ENCODE data around the gene CDKAL1.
"Not testable (repeated sequence)": the region's sequence is repeated elsewhere in the genome, so short reads cannot be mapped to it uniquely, and the experiment has no call there.

Gene CDKAL1

DNA sequence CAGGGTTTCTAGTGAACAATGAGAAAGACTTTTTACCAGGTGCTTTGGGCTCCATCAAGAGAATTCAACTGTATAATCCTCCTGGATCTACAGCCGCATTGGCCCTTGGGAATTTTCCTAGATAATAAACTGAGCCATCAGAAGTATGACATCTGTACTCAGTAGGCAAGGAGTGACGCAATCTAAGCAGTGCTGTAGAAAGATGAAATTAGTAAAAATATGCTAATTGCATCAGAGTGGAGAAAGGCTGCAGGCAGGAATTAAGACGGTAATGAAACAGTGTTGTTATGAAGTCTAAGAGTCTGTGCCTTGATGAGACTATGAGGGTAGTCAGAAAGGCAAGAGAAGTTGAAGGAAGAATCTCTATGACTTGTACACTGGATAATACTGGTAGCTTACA lies 551.4 kb downstream of the CDKAL1 start:
- no peak for TF ChIP-seq SPI1 (IDR thresholded peaks at IDR 0.05; ENCODE audit: borderline replicate concordance, low read depth)
- TF ChIP-seq REST (IDR thresholded peaks at IDR 0.05; ENCODE audit: insufficient replicate concordance, low read depth): no peak
- TF ChIP-seq GABPA (IDR thresholded peaks at IDR 0.05; ENCODE audit: low read depth): no peak
- no peak for TF ChIP-seq CTCF (IDR thresholded peaks at IDR 0.05; ENCODE audit: insufficient read depth, low read length)
- TF ChIP-seq POLR2AphosphoS5 (IDR thresholded peaks at IDR 0.05; ENCODE audit: low read depth): no peak
- no peaks in the 10 kb centered on the region for H3K27me3 ChIP-seq (ENCODE audit: insufficient read depth, poor library complexity, severe bottlenecking)
- H3K4me3 ChIP-seq (replicated peaks; ENCODE audit: insufficient read depth, low read length): no peak overlapping the region
- H3K27ac ChIP-seq (replicated peaks): no peak overlapping the region
- DNase-seq (ENCODE audit: low read depth in 1 of 2, low spot score in 1 of 2): peak; percentile 7 to 58

DNA sequence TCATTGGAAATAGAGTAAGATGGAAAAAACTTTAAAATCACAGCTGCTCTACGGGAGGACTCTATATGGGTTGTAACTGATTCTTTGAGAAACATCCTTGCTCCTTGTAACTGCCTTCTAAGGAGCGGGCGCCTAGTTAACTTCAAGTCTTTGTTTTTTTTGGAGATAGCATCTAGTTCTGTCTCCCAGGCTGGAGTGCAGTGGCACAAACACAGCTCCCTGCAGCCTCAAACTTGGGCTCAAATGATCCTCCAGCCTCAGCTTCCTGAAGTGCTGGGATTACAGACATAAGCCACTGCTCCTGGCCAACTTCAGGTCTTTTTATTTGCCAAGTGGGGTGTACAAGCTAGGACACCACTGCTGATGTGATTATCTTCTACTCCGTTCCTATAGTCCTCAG lies 552.9 kb downstream of the CDKAL1 start:
- H3K4me3 ChIP-seq (replicated peaks; ENCODE audit: insufficient read depth, low read length): no peak overlapping the region
- DNase-seq (ENCODE audit: low read depth in 1 of 2, low spot score in 1 of 2): no peak
- TF ChIP-seq POLR2AphosphoS5 (IDR thresholded peaks at IDR 0.05; ENCODE audit: low read depth) (no peak), SPI1 (IDR thresholded peaks at IDR 0.05; ENCODE audit: borderline replicate concordance, low read depth) (no peak), REST (IDR thresholded peaks at IDR 0.05; ENCODE audit: insufficient replicate concordance, low read depth) (no peak), CTCF (IDR thresholded peaks at IDR 0.05; ENCODE audit: insufficient read depth, low read length) (no peak), GABPA (IDR thresholded peaks at IDR 0.05; ENCODE audit: low read depth) (no peak)
- no peak overlapping the region for H3K27ac ChIP-seq (replicated peaks)
- no peaks in the 10 kb centered on the region for H3K27me3 ChIP-seq (ENCODE audit: insufficient read depth, poor library complexity, severe bottlenecking)

DNA sequence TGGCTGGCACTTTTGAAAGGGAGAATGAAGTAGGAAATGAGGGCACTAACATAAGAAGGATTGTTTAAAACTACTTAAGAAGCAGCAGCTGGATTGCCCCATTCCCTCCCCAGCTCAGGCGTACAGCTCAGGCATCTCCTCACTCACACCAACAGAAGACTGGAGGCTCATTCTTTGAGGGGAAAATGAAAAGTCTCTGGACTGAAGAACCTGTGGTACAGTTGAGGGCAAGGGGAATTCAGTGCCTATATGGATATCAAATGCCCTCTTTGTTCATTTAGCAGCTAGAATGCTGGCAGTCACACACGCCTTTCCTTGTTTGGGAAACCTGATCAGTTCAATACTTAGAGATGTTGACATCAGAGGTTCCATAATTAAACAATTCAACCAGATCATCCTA lies 557.2 kb downstream of the CDKAL1 start:
- DNase-seq (ENCODE audit: low read depth in 1 of 2, low spot score in 1 of 2): no peak
- no peak overlapping the region for H3K4me3 ChIP-seq (replicated peaks; ENCODE audit: insufficient read depth, low read length)
- H3K27ac ChIP-seq (replicated peaks): no peak overlapping the region
- TF ChIP-seq POLR2AphosphoS5 (IDR thresholded peaks at IDR 0.05; ENCODE audit: low read depth) (no peak), SPI1 (IDR thresholded peaks at IDR 0.05; ENCODE audit: borderline replicate concordance, low read depth) (no peak), REST (IDR thresholded peaks at IDR 0.05; ENCODE audit: insufficient replicate concordance, low read depth) (no peak), CTCF (IDR thresholded peaks at IDR 0.05; ENCODE audit: insufficient read depth, low read length) (no peak), GABPA (IDR thresholded peaks at IDR 0.05; ENCODE audit: low read depth) (no peak)
- no peaks in the 10 kb centered on the region for H3K27me3 ChIP-seq (ENCODE audit: insufficient read depth, poor library complexity, severe bottlenecking)

DNA sequence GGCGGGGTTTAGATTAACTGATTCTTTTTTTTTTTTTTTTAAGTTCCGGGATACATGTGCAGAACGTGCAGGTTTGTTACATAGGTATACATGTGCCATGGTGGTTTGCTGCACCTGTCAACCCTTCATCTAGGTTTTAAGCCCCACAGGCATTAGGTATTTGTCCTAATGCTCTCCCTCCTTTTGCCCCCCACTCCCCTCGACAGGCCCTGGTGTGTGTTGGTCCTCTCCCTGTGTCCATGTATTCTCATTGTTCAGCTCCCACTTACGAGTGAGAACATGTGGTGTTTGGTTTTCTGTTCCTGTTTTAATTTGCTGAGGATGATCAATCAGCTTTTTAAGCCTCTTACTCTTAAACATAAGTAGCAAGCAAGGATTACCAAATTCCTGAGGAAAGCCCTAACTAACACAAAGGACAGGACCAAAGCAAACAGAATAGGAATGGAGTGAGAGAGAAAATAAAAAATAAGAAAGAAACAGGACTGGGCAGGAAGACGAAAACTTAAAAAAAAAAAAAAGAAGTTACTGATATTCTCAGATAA lies 558.0 kb downstream of the CDKAL1 start:
- not testable (repeated sequence) for DNase-seq (ENCODE audit: low read depth in 1 of 2, low spot score in 1 of 2); H3K27me3 ChIP-seq (ENCODE audit: insufficient read depth, poor library complexity, severe bottlenecking); H3K4me3 ChIP-seq (replicated peaks; ENCODE audit: insufficient read depth, low read length); H3K27ac ChIP-seq (replicated peaks)
